K562 (cell line): ENCODE data around the gene HSPA1B. TPM values are rescaled to one million over a fixed set of nuclear protein-coding genes. Genes with fewer than 3 reads are reported as not detected.

ENCODE experiments used
- CBX5 ChIP-seq: IDR thresholded peaks from 2 replicates; pipeline ENCODE4 v1.6.1; 2014; ENCODE audit warnings: low read depth, borderline replicate concordance
- CTCF ChIP-seq, 3 experiments: IDR thresholded peaks in 2 of 3; conservative IDR thresholded peaks in 1 of 3; 2 replicates each; pipeline ENCODE4 v1.5.1; 2011 to 2012; ENCODE audit warnings: low read length in 3 of 3, mild to moderate bottlenecking in 3 of 3, control low read depth in 2 of 3, improper control_type of control experiment in 1 of 3, inconsistent platforms in 1 of 3, low read depth in 1 of 3, mixed read lengths in 1 of 3, moderate library complexity in 1 of 3; ENCODE audit not compliant: insufficient read depth in 2 of 3
- GABPA ChIP-seq: fragments of 200-800 bp; sonication (Bioruptor generic); conservative IDR thresholded peaks from 2 replicates; pipeline ENCODE4 v1.6.1; 2016; ENCODE audit warnings: low read depth, missing genetic modification characterization, missing compliant biosample characterization
- GTF2F1 ChIP-seq: IDR thresholded peaks from 2 replicates; pipeline ENCODE4 v1.6.1; 2011; ENCODE audit warnings: low read depth, low read length, improper control_type of control experiment
- HMBOX1 ChIP-seq: sonication (generic); IDR thresholded peaks from 2 replicates; pipeline ENCODE4 v1.6.1; 2016
- KLF16 ChIP-seq: IDR thresholded peaks from 2 replicates; pipeline ENCODE4 v1.6.1; 2016; ENCODE audit warnings: antibody characterized with exemption
- MBD2 ChIP-seq: sonication (generic); IDR thresholded peaks from 2 replicates; pipeline ENCODE4 v1.6.1; 2016; ENCODE audit warnings: low read depth, borderline replicate concordance
- POLR2AphosphoS5 ChIP-seq: IDR thresholded peaks from 2 replicates; pipeline ENCODE4 v1.6.1; 2011; ENCODE audit warnings: mild to moderate bottlenecking, low read depth, low read length, moderate library complexity; ENCODE audit not compliant: control insufficient read depth, insufficient read depth
- PRPF4 ChIP-seq: fragments of 200-400 bp; formaldehyde crosslinking; IDR thresholded peaks from one replicate; pipeline ENCODE4 v1.6.1; 2017; ENCODE audit warnings: low read length, low read depth, mild to moderate bottlenecking; ENCODE audit not compliant: insufficient read depth, poor library complexity, severe bottlenecking
- PTRF ChIP-seq: fragments of 450-650 bp; IDR thresholded peaks from 2 replicates; pipeline ENCODE4 v1.6.1; 2016; ENCODE audit warnings: mild to moderate bottlenecking, missing genetic modification characterization, missing compliant biosample characterization
- TEAD4 ChIP-seq, 2 experiments: sonication (generic) in 1 of 2; formaldehyde crosslinking in 1 of 2; IDR thresholded peaks; 2 replicates each; pipeline versions ENCODE4 v1.6.1 to v1.8.0; 2012 to 2022; ENCODE audit warnings: borderline replicate concordance in 1 of 2, inconsistent platforms in 1 of 2, low read length in 1 of 2, mild to moderate bottlenecking in 1 of 2, missing genetic modification reagents in 1 of 2
- VEZF1 ChIP-seq: fragments of 200-800 bp; sonication (Bioruptor generic); IDR thresholded peaks from 2 replicates; pipeline ENCODE4 v1.6.1; 2017; ENCODE audit warnings: missing genetic modification characterization, missing compliant biosample characterization
- ZNF280B ChIP-seq: fragments of 250-450 bp; sonication (Bioruptor Pico); IDR thresholded peaks from 2 replicates; pipeline ENCODE4 v1.5.1; 2021; ENCODE audit warnings: mild to moderate bottlenecking
- ZNF311 ChIP-seq: fragments of 250-450 bp; sonication (Bioruptor Pico); IDR thresholded peaks from 2 replicates; pipeline ENCODE4 v1.4.0; 2020; ENCODE audit warnings: mild to moderate bottlenecking, moderate library complexity
- ZNF740 ChIP-seq, 3 experiments: fragments of 200-800 bp in 1 of 3; sonication (Bioruptor generic) in 1 of 3; sonication (generic) in 1 of 3; formaldehyde crosslinking in 1 of 3; IDR thresholded peaks; 2 replicates each; pipeline versions ENCODE4 v1.6.1 to v1.8.0; 2016 to 2022; ENCODE audit warnings: mild to moderate bottlenecking in 2 of 3, missing compliant biosample characterization in 2 of 3, missing genetic modification characterization in 2 of 3, missing genetic modification reagents in 1 of 3
- polyA plus RNA-seq, 8 experiments: library from polyadenylated mRNA; depleted of rRNA in 4 of 8; stranded (reverse) in 5 of 8; unstranded in 3 of 8; fragments of >200 nt; fragmentation: Nextera tagmentation in 2 of 8; fragmentation: Illumina TruSeq in 1 of 8; extraction: Ambion mirVana in 2 of 8; extraction: Trizol in 1 of 8; gene quantifications; 2 replicates each; pipeline versions ENCODE4 v1.2.1 to v1.2.3, GENCODE V29; 2011 to 2014; ENCODE audit warnings: inconsistent platforms in 1 of 8, missing spikeins in 1 of 8
- total RNA-seq, 7 experiments: library from RNA; depleted of rRNA in 6 of 7; stranded (reverse); fragments of >200 nt in 6 of 7; fragmentation: Illumina TruSeq in 2 of 7; extraction: Trizol in 2 of 7; gene quantifications; 2 replicates each; pipeline versions ENCODE4 v1.2.1 to v1.2.3, GENCODE V29; 2011 to 2021; ENCODE audit warnings: low replicate concordance in 1 of 7

HSPA1B gene
- total and polyA plus RNA-seq, 9 of the 15 experiments (the other 6 are each of a cell fraction or from before 2014, with no cell fraction given), result 0.27 to 227 (median 51.2) TPM

GRCh38 chr6:31827286-31828079, at the start of gene HSPA1B (continued):
- TF ChIP-seq TEAD4 (IDR thresholded peaks at IDR 0.05; ENCODE audit: low read length), result peak; percentile 69
- 0 out of 2 replicates have a peak, but pooled peaks have one; percentile 66 for TF ChIP-seq TEAD4 (CRISPR knock-in tag; IDR thresholded peaks at IDR 0.05; ENCODE audit: borderline replicate concordance)
- no peak for TF ChIP-seq PTRF (tag)
- TF ChIP-seq CBX5, result no peak
- peak; percentile 99 for TF ChIP-seq GTF2F1
- TF ChIP-seq PRPF4, result peak; percentile 95
- no peak for TF ChIP-seq VEZF1
- TF ChIP-seq ZNF740 (CRISPR knock-in tag; IDR thresholded peaks at IDR 0.05), result peak; percentile 61
- no peak for TF ChIP-seq ZNF740 (tag; IDR thresholded peaks at IDR 0.05)
- TF ChIP-seq ZNF311 (CRISPR knock-in tag), result no peak
- no peak for TF ChIP-seq KLF16
- peak; percentile 100 for TF ChIP-seq POLR2AphosphoS5
- no peak for TF ChIP-seq MBD2
- no peak for TF ChIP-seq ZNF280B (CRISPR knock-in tag)
- no peak for TF ChIP-seq GABPA (tag)
- TF ChIP-seq CTCF (IDR thresholded peaks at IDR 0.05 in 2 of 3, conservative IDR thresholded peaks at IDR 0.05 in 1 of 3; ENCODE audit: insufficient read depth in 2 of 3, low read depth in 1 of 3, low read length in 3 of 3), result peak in 1 of 3 experiments; percentile 15; a peak in 2 of 6 replicates
- TF ChIP-seq HMBOX1, result peak; percentile 73; the same call in 1 of the 2 replicates
